ENCODE data around the gene AGBL3. TPM values are rescaled to one million over a fixed set of nuclear protein-coding genes. Genes with fewer than 3 reads are reported as not detected.
"Not testable (repeated sequence)": the region's sequence is repeated elsewhere in the genome, so short reads cannot be mapped to it uniquely, and the experiment has no call there.

AGBL3 gene
- total and polyA plus RNA-seq, 9 of the 15 experiments (the other 6 are each of a cell fraction or from before 2014, with no cell fraction given), result 0.54 to 2.9 (median 1.7) TPM

DNA sequence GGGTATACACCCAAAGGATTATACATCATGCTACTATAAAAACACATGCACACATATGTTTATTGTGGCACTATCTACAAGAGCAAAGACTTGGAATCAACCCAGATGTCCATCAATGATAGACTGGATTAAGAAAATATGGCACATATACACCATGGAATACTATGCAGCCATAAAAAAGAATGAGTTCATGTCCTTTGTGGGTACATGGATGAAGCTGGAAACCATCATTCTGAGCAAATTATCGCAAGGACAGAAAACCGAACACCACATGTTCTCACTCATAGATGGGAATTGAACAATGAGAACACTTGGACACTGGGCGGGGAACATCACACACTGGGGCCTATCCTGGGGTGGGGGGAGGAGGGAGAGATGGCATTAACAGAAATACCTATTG lies 4.7 kb upstream of the AGBL3 start:
- BruUV-seq (replicated peaks); H3K4me1 ChIP-seq (replicated peaks in 1 of 2; ENCODE audit: control insufficient read depth in 2 of 2, insufficient read depth in 2 of 2, low read length in 2 of 2); in situ Hi-C loops (cut with MboI); H3K9me3 ChIP-seq (replicated peaks; ENCODE audit: control insufficient read depth, insufficient read depth, low read depth, low read length); H3K9ac ChIP-seq (ENCODE audit: insufficient read depth in 1 of 2, low read depth in 2 of 2, low read length in 2 of 2); H3K27me3 ChIP-seq (ENCODE audit: control insufficient read depth in 2 of 2, insufficient read depth in 2 of 2, low read length in 2 of 2); FAIRE-seq; ATAC-seq; H2AFZ ChIP-seq (ENCODE audit: low read depth, low read length); H3K79me2 ChIP-seq (ENCODE audit: control insufficient read depth, insufficient read depth, low read length); intact Hi-C loops (cut with micrococcal nuclease); H3K36me3 ChIP-seq (ENCODE audit: control insufficient read depth, insufficient read depth, low read length); H3K4me3 ChIP-seq; H3K9me1 ChIP-seq (ENCODE audit: control insufficient read depth, insufficient read depth, low read length); H3K27ac ChIP-seq (ENCODE audit: extremely low read depth, low read depth, low read length); H4K20me1 ChIP-seq (replicated peaks; ENCODE audit: control insufficient read depth, insufficient read depth, low read length); POLR2A ChIA-PET; DNase-seq (ENCODE audit: extremely low read depth in 1 of 4, low spot score in 3 of 4); H3K4me2 ChIP-seq (ENCODE audit: insufficient read depth, low read length); CTCF ChIA-PET (ENCODE audit: low intra/inter-chr PET ratio): not testable (repeated sequence)
- peak; percentile 86 for TF ChIP-seq ZNF146 (CRISPR knock-in tag; IDR thresholded peaks at IDR 0.05; ENCODE audit: unreplicated experiment)
- 15% methylated on average over 3 of the region's 3 CpGs for WGBS (ENCODE audit: insufficient coverage, low coverage, missing lambda C conversion rate)

DNA sequence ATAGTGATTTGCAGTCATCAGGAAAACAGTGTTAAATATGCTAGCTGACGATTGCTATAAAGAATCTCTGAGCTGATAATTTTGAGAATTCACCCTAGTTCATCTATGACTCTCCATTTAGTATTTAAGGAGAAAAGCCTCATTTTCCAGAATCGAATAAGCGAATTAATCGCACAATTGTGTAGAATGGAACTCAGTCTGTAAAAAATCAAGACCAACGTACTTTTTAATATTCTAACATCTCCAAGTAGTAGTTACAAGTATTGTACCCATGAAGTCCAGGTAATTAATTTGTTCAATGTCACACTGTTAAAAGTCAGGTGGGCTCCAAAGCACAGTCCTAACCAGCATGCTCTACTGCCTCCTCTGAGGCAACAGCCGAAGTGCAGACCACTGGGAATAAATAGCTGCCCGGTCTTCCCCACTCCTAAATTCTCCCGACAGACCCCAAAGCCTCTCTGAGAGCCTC lies 380 bp upstream of the AGBL3 start:
- DNase-seq (ENCODE audit: extremely low read depth in 1 of 4, low spot score in 3 of 4) (no peak), FAIRE-seq (no peak), ATAC-seq (no peak)
- CTCF ChIA-PET (ENCODE audit: low intra/inter-chr PET ratio), result interaction anchor here (0.7 kb wide), 2 partner anchors 184 to 211 kb away, joined by 3 to 4 read pairs; no protein-coding TSS in a partner anchor
- 58% methylated on average over 8 of the region's 8 CpGs for WGBS (ENCODE audit: insufficient coverage, low coverage, missing lambda C conversion rate)
- H3K4me2 ChIP-seq (ENCODE audit: insufficient read depth, low read length), result peak overlapping the region; percentile 94
- H3K4me1 ChIP-seq (replicated peaks in 1 of 2; ENCODE audit: control insufficient read depth in 2 of 2, insufficient read depth in 2 of 2, low read length in 2 of 2), result peaks cover 3 to 9% of the 10 kb centered on the region in 2 experiments; a peak in 4 of 5 replicates
- no peaks in the 10 kb centered on the region for H3K9me3 ChIP-seq (replicated peaks; ENCODE audit: control insufficient read depth, insufficient read depth, low read depth, low read length)
- H3K36me3 ChIP-seq (ENCODE audit: control insufficient read depth, insufficient read depth, low read length), result peaks cover 7% of the 10 kb centered on the region; the same call in 1 of the 3 replicates
- H3K79me2 ChIP-seq (ENCODE audit: control insufficient read depth, insufficient read depth, low read length), result peaks cover 11% of the 10 kb centered on the region
- POLR2A ChIA-PET, result interaction anchor here (0.5 to 1.9 kb wide), 6 partner anchors 13 to 388 kb away, joined by 3 to 8 read pairs (median 4); partner anchors contain the start of gene BPGM
- TSS peak; percentile 85 for BruUV-seq (replicated peaks)
- no peak overlapping the region; the same call in 2 of the 3 replicates for H3K27ac ChIP-seq (ENCODE audit: extremely low read depth, low read depth, low read length)
- H3K27me3 ChIP-seq (ENCODE audit: control insufficient read depth in 2 of 2, insufficient read depth in 2 of 2, low read length in 2 of 2), result no peaks in the 10 kb centered on the region
- intact Hi-C loops (cut with micrococcal nuclease), result loop anchor here (1.0 to 2.0 kb wide), 2 partner anchors 175 to 183 kb away; no protein-coding TSS in a partner anchor
- peak overlapping the region; percentile 69 for H3K4me3 ChIP-seq
- no peaks in the 10 kb centered on the region for H3K9me1 ChIP-seq (ENCODE audit: control insufficient read depth, insufficient read depth, low read length)
- no peaks in the 10 kb centered on the region for H4K20me1 ChIP-seq (replicated peaks; ENCODE audit: control insufficient read depth, insufficient read depth, low read length)
- in situ Hi-C loops (cut with MboI), result no loop called here
- H2AFZ ChIP-seq (ENCODE audit: low read depth, low read length), result peak overlapping the region; percentile 98
- H3K9ac ChIP-seq (ENCODE audit: insufficient read depth in 1 of 2, low read depth in 2 of 2, low read length in 2 of 2), result peak overlapping the region; percentile 80 to 92
- TF ChIP-seq ZNF184 (CRISPR knock-in tag; IDR thresholded peaks at IDR 0.05) (no peak), CAMTA2 (CRISPR knock-in tag; conservative IDR thresholded peaks at IDR 0.05) (no peak), ZNF431 (CRISPR knock-in tag; IDR thresholded peaks at IDR 0.05) (no peak), GABPB1 (CRISPR knock-in tag; IDR thresholded peaks at IDR 0.05) (no peak), MECOM (CRISPR knock-in tag; IDR thresholded peaks at IDR 0.05) (peak; percentile 43; the same call in 1 of the 2 replicates), ARNT (IDR thresholded peaks at IDR 0.05) (0 out of 4 replicates have a peak, but pooled peaks of 1 of the 2 experiments have one; percentile 18), ZNF24 (IDR thresholded peaks at IDR 0.05) (no peak), BCOR (IDR thresholded peaks at IDR 0.05) (no peak), NR2F6 (CRISPR knock-in tag; IDR thresholded peaks at IDR 0.05) (no peak), ZNF121 (CRISPR knock-in tag; conservative IDR thresholded peaks at IDR 0.05) (no peak)
- TF ChIP-seq, protein P1, sequence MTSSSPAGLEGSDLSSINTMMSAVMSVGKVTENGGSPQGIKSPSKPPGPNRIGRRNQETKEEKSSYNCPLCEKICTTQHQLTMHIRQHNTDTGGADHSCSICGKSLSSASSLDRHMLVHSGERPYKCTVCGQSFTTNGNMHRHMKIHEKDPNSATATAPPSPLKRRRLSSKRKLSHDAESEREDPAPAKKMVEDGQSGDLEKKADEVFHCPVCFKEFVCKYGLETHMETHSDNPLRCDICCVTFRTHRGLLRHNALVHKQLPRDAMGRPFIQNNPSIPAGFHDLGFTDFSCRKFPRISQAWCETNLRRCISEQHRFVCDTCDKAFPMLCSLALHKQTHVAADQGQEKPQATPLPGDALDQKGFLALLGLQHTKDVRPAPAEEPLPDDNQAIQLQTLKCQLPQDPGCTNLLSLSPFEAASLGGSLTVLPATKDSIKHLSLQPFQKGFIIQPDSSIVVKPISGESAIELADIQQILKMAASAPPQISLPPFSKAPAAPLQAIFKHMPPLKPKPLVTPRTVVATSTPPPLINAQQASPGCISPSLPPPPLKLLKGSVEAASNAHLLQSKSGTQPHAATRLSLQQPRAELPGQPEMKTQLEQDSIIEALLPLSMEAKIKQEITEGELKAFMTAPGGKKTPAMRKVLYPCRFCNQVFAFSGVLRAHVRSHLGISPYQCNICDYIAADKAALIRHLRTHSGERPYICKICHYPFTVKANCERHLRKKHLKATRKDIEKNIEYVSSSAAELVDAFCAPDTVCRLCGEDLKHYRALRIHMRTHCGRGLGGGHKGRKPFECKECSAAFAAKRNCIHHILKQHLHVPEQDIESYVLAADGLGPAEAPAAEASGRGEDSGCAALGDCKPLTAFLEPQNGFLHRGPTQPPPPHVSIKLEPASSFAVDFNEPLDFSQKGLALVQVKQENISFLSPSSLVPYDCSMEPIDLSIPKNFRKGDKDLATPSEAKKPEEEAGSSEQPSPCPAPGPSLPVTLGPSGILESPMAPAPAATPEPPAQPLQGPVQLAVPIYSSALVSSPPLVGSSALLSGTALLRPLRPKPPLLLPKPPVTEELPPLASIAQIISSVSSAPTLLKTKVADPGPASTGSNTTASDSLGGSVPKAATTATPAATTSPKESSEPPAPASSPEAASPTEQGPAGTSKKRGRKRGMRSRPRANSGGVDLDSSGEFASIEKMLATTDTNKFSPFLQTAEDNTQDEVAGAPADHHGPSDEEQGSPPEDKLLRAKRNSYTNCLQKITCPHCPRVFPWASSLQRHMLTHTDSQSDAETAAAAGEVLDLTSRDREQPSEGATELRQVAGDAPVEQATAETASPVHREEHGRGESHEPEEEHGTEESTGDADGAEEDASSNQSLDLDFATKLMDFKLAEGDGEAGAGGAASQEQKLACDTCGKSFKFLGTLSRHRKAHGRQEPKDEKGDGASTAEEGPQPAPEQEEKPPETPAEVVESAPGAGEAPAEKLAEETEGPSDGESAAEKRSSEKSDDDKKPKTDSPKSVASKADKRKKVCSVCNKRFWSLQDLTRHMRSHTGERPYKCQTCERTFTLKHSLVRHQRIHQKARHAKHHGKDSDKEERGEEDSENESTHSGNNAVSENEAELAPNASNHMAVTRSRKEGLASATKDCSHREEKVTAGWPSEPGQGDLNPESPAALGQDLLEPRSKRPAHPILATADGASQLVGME (CRISPR knock-in tag; IDR thresholded peaks at IDR 0.05), result peak; percentile 88; the same call in 1 of the 2 replicates
